Activated CD4-positive, alpha-beta T cell treated with anti-CD3 and anti-CD28 coated beads, Interleukin-2, Interleukin-4, amounts not matched to agents 100 ng/mL and 50 ng/mL, durations not matched to agents 16 hours and 8 hours (primary cell): ENCODE data around the gene SLC37A3.

Source experiments
- DNase-seq: peaks from one replicate; pipeline ENCODE4 v3.0.0-alpha.2; 2020; ENCODE audit warnings: low spot score

Gene SLC37A3

DNA sequence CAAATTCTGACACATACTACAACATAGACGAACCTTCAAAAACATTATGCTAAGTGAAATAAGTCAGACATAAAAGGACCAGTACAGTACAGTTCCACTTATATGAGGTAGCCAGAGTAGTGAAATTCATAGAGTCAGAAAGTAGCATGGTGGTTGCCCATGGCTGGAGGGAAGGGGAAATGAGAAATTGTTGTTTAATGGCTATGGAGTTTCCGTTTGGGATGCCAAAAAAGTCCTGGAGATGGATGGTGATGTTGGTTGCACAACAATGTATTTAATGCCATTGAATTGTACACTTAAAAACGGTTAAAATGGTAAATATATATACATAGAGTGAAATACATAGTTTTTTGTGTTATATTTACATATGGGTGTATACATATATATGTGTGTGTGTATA is 2.1 kb upstream of the SLC37A3 start:
- DNase-seq: no peak

DNA sequence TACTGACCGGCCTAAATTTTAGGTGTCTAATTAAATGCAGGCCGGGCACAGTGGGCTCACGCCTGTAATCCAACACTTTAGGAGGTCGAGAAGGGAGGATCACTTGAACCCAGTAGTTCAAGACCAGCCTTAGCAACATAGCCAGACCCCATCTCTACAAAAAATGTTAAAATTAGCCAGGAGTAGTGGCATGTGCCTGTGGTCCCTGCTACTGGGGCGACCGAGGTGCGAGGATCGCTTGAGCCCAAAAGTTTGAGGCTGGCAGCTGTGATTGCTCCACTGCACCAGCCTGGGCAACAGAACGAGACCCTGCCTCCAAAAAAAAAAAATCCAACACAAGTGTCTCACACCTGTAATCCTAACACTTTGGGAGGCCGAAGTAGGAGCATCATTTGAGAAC is 491 bp upstream of the SLC37A3 start:
- no peak for DNase-seq

GRCh38 chr7:140393756-140394306 is 4.5 kb downstream of the SLC37A3 start:
- DNase-seq: no peak

GRCh38 chr7:140391634-140392033 is 6.7 kb downstream of the SLC37A3 start:
- no peak for DNase-seq

GRCh38 chr7:140390466-140391190 is 7.7 kb downstream of the SLC37A3 start:
- DNase-seq: peak; percentile 69

DNA sequence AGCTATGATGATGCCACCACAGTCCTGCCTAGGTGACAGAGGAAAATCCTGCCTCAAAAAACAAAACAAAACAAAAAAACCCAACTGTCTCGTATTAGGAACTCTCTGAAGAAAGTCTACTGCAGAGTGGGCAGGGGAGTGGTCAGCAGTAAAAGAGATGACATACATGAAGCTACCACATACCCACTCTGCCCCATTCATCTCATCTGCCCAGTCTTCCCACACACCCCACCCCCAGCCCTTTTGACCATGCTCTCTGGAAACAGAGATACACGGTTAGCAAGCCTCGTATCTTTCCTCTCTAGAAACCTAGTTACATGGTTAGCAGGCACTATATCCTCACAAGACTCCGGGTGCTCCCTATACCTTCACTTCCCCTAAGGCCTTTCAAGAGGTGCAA is 8.3 kb downstream of the SLC37A3 start:
- DNase-seq: no peak

DNA sequence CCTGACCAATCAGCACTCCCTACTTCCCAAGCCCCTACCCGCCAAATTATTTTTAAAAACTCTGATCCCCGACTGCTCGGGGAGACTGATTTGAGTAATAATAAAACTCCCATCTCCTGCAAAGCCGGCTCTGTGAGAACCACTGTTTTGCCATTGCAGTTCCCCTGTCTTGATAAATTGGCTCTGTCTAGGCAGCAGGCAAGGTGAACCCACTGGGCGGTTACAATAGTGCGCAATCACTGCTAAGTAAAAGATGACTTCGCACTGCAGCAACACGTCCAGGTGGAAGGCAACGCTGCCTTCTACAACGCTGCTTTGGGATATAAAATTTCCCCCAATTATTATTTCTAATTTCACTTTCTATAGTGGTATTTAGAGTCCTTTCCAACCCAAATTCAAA is 8.9 kb downstream of the SLC37A3 start:
- DNase-seq: no peak

DNA sequence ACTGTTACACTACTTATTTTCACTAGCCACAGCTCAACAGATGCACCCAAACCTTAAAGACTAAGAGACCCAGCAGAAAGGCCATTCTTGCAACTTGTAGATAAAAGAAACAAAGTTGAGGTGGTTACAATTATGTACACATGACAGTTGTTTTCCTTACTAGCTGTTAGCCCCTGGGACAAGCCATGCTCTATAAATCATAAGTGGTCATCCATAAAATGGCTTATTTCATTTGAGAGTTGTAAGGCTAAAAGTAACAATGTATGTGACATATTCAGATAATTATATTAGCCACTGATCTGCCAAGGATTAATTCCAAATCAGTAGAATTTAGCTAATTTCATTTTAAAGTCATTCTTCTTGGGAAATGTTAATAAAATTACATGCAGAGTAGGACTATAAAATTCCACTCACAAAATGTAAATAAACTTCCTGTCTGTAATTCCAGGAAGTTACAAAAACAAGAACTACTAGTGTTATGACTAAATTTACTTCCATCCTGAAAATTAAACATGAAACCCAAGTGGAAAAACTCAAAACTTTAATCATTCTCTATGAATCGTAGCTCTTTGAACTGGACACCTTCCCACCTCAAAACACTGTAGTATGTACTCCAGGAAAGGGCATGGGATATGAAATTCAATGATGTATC is 13.3 kb downstream of the SLC37A3 start:
- no peak for DNase-seq

GRCh38 chr7:140383954-140384713 is 14.2 kb downstream of the SLC37A3 start:
- no peak for DNase-seq

- DNase-seq: peak; percentile 82
Observed at GRCh38 chr7:140375892-140376730, 22.2 kb downstream of the SLC37A3 start.

- DNase-seq: no peak
Observed at GRCh38 chr7:140375323-140375722, 23.0 kb downstream of the SLC37A3 start.

DNA sequence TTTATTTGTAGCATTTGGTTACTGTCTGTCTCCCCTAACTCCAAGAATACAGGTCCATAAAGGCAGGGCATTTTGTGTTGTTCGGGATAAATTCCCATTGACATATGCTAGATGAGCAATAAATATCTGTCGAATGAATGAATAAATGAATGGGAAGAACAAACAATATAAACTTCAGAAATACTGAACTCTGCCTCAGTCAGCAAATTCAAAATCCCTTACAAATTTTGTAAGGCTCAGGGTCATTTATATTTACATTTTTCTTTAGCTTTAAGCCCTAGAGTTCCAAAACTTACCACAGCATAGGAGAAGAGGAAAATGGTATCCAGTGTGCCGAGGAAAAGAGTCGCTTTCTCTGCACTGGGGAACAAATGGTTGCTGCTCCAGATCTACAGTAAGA is 29.0 kb downstream of the SLC37A3 start:
- no peak for DNase-seq

DNA sequence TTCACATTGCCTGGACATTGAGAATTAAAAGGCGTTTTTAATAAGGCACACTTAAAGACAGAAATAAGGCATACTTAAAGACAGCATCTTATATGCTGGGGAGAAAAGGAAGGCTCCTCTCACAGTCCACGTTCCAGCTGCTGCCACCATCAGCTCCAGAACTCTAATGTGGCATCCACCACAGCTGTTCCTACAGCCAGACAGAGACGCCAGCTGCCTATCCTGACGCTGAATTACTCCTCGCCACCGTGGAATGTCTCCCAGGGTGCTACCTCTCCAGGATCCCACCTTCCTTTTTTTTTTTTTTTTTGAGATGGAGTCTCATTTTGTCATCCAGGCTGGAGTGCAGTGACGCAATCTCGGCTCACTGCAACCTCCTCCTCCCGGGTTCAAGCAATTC is 30.8 kb downstream of the SLC37A3 start:
- no peak for DNase-seq

GRCh38 chr7:140364819-140365218 is 33.5 kb downstream of the SLC37A3 start:
- no peak for DNase-seq

- DNase-seq: peak; percentile 41
Observed at GRCh38 chr7:140360697-140361229, 37.6 kb downstream of the SLC37A3 start.

- DNase-seq: peak; percentile 62
Observed at GRCh38 chr7:140358412-140359051, 39.8 kb downstream of the SLC37A3 start.

DNA sequence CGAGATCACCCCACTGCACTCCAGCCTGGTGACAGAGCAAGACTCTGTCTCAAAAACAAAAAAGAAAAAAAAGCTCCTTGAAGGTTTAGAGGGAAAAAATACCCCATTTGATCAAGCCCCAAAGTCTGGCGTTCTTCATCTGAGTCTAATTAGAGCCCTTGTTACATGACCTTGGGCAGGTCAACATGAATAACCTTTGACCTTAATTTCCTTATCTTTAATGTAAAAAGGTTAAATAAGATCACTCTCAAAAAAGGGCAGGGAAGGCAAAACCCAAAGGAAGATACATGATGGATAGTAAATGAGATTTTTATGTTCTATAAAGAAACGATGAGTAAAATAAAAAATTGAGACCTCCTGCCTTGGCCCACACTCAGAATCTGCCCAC is 40.3 kb downstream of the SLC37A3 start:
- DNase-seq: no peak

- no peak for DNase-seq
Observed at GRCh38 chr7:140350056-140350455, 48.3 kb downstream of the SLC37A3 start.

DNA sequence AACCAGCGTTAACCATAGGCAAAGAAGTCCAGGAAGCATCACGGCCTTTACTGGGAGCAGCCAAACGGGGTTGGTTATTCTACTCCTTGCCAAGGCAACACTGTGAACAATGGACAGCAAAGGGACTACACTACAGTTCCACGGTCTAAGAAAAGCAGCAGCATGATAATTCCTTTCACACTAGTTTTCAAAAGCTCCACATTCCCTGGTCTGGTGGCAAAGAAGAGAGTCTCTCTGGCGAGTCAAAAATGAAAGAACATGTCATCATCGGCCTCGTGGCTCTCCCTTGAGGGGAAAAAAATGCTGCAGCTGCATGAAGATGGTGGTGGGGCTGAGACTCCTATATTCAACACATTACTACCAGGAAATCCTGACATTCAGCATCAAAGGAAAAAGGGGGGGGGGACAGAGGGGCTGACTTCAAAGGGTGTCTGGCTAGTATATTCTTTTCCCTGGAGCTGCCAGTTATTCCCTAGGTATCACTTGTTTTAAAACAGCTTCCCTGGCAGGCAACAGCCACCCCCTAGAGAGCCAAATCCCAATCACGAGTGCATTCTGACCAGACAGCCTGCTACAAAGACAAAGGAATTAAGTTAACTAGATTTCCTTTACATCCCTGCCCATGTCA is 49.1 kb downstream of the SLC37A3 start:
- no peak for DNase-seq

GRCh38 chr7:140348161-140348849 is 50.0 kb downstream of the SLC37A3 start:
- DNase-seq: no peak
